LNCaP clone FGC (cell line): ENCODE data around the gene RASD1.

Source experiments
- DNase-seq: peaks from one replicate; pipeline ENCODE4 v3.0.0-alpha.2; 2011; ENCODE audit warnings: low read depth
- H3K4me3 ChIP-seq: 2 replicates; pipeline ENCODE4 v1.5.1; 2011; ENCODE audit warnings: mild to moderate bottlenecking, low read depth, low read length, control low read depth
- TF ChIP-seq, protein P1 (sequence below): IDR thresholded peaks from 2 replicates; pipeline ENCODE4 v1.5.1; 2012; ENCODE audit warnings: mild to moderate bottlenecking; ENCODE audit not compliant: control insufficient read depth, insufficient read depth; ENCODE audit errors: extremely low read depth

The RASD1 gene

DNA sequence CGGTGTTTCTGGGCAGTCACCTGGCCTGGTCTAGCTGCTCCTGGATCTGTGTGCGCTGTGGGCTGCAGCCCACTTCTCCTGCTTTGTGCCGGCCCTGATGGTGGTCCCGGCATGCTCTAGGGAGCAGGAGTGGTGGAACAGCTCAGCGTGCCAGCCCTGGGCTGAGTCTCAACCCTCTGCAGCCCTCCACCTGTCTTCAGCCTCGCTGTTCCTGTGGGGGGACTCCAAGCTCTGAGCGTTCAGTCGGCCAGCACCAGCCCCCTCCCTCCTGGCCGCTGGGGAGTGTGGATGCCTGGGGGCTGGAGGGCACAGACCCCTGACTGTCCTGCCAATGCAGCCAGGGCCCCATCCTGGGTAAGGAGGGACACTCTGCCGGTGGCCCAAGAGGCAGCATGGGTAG lies 23.7 kb upstream of the RASD1 start:
- no peak overlapping the region for H3K4me3 ChIP-seq
- TF ChIP-seq, protein P1, sequence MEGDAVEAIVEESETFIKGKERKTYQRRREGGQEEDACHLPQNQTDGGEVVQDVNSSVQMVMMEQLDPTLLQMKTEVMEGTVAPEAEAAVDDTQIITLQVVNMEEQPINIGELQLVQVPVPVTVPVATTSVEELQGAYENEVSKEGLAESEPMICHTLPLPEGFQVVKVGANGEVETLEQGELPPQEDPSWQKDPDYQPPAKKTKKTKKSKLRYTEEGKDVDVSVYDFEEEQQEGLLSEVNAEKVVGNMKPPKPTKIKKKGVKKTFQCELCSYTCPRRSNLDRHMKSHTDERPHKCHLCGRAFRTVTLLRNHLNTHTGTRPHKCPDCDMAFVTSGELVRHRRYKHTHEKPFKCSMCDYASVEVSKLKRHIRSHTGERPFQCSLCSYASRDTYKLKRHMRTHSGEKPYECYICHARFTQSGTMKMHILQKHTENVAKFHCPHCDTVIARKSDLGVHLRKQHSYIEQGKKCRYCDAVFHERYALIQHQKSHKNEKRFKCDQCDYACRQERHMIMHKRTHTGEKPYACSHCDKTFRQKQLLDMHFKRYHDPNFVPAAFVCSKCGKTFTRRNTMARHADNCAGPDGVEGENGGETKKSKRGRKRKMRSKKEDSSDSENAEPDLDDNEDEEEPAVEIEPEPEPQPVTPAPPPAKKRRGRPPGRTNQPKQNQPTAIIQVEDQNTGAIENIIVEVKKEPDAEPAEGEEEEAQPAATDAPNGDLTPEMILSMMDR, result no peak
- DNase-seq, result no peak

DNA sequence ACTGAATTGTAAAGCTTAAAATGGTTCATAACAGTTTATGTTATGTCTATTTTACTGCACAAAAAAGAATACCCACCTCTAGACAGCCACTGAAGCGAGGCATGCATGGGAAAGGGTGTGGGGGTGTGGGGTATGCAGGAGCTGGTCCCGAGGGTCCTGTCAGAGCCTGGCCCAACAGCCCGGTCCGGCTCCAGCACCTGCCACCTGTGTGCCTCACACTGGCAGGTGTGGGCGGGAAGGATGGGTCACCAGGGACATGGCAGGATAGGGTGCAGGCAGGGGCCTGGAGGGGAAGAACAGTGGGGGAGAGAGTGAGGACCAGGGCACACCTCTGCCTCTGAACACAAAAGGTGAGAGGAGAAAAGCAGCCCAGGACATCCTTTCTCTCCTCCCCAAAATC lies 22.8 kb upstream of the RASD1 start:
- DNase-seq, result no peak
- H3K4me3 ChIP-seq, result no peak overlapping the region
- TF ChIP-seq, protein P1, result no peak

DNA sequence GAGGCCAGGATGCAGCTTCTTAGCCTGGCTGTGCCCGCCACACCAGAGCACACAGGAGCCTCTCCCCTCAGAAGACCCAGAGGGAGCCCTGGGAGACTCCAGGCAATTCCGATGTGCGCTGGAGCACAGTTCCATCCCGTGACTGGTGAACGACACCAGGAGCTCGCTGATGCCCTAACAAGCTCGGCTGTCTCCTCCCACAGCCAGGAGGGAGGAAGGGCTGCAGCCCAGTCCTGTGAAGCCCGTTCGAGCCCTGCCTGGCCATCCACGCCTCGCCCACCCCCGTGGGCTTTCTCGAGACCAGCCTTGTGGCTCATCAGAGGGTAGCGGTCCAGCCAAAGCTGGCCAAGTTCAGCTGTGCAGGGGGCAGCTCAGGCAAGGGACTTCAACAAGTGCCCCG lies 21.8 kb upstream of the RASD1 start:
- TF ChIP-seq, protein P1, result no peak
- no peak for DNase-seq
- no peak overlapping the region for H3K4me3 ChIP-seq

DNA sequence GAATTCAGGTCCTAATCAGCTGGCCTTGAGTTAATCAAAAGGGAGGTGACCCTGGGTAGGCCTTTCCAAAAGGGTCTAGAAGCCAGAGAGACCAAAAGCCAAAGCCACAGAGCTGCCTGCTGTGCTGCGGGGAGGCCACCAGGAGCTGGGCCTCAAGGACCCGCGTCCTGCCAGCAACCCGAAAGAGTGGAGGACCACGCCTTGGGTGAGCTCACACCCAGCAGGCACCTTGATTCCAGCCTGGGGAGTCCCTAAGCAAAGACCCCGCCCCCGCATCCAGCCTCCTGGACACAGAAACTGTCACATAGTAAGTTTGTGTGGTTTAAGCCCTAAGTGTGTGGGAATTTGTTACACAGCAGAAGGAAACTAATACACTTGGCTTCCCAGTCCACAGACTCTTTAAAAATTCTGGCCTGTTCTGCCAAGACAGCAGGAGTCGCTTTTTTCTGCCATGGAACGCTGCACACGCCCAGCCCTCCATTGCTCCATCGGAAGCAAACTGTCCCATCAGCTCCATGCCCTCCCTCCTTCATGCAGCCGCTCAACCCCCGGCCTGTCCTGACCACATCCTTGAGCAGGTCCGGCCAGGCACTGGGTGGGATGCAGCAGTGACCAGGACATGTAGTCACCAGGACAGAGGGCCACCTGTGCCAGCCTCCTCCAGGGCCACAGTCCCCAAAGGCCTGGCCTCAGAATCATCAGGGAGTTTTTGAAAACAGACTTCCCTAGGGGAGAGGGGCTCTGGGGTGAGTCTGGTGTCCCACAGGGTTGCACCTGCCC lies 20.9 kb upstream of the RASD1 start:
- TF ChIP-seq, protein P1, result no peak

DNA sequence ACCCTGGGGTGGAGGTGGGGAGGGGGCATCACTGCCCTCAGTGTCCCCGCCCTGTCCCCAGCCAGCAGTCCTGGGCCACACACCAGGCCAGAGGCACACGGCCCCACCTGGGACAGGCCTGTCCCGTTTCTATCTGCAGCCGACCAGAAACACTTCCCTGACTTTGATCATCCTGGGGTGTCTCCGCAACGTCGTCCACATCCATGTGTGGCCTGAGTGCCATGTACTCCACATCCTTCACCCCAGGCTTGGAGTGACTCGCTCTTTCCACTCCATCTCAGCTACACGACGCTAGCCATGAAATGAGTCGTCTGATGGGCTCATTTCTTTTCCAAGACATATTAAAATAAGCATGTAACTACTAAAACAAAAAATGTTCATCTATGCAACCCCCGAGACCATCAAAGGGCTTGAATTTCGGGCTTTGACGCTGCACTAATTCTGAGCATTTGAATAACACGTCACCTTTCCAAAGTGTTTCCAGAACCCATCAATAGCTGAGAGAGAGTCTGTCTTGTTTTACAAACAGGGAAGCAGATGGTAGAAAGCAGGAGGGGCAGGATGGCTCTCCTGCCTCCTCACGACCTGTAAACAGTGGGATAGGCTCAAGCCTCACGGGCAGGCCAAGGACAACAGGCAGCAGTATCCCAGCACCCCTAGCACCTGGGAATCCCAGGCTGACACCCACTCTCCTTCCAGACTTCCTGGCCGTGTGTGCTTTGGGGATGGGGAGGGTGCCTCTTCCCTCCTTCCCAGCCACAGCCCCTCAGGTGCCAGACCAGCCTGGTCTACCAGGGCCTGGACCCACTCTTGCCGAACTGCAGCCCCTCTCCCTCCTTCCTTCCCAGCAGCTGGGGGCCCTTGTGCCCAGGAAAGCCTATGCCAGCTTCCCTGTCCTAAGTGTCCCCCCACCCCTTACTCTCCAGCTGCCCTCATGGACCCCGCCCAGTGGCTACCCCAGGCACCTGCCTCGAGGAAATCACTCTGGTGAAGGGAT lies 20.0 kb upstream of the RASD1 start:
- H3K4me3 ChIP-seq, result no peak overlapping the region
- no peak for DNase-seq
- TF ChIP-seq, protein P1, result no peak

More for the DNA sequence above, 20.9 kb upstream of the RASD1 start:
- no peak overlapping the region for H3K4me3 ChIP-seq
- DNase-seq, result no peak

DNA sequence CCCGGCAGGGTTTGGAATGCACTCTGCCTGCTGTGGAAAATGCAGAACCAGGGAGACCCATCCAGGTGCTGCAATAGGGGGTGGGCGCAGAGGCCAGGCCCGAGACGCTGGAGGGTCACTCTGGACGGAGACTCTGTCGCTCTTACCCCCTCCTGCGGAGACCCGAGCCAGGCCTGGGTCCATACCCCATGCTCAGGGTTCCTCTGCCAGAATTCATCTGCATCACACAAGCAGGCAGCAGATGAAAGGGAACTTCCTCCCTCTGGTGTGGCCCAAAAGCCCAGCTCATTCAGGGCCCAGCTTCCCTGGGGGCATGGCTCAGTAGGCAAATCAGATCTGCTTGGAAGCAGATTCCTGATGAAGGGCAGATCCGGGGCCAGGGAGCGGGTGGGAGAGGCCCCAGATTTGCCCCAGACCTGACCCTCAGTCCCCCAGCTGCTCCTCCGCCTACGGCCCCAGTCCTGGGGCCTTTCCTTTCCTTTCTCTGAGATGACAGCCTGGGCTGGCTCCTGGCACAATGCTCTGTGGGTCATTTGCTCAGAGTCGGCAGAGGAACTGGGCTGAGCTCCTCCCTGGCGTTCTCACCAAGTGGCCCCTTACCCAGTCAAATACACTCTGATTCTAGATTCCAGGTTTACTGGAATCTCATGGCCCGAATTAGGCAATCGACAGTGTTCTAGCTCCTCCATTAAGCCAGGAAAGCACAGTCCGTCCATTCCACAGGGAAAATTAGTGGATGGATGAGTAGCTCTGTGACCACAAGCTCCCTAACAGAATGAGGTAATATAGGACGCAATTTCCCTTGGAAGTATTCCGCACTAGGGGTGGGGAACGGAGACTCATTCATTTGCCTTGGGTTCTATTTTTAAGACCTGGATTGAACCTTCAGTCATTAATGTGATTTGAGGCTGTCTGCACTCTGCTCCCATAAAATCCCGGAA lies 19.1 kb upstream of the RASD1 start:
- no peak for DNase-seq
- TF ChIP-seq, protein P1, result no peak
- H3K4me3 ChIP-seq, result no peak overlapping the region
